Fibroblast of skin of back (primary cell): Measurements from ENCODE around the gene PCDHB16. TPM values are rescaled to one million over a fixed set of nuclear protein-coding genes. Genes with fewer than 3 reads are reported as not detected.
A peak's percentile ranks its signal among the peaks of the same experiment; 100 is the strongest.
"Not testable (repeated sequence)": the region's sequence is repeated elsewhere in the genome, so short reads cannot be mapped to it uniquely, and the experiment has no call there.

Experiments
- DNase-seq: peaks from one replicate; pipeline ENCODE4 v3.0.0-alpha.2; 2013
- polyA plus RNA-seq, 2 experiments: library from polyadenylated mRNA; unstranded; fragments of 120-200 nt; gene quantifications; one replicate each; pipeline ENCODE4 v1.2.1, GENCODE V29; 2013; ENCODE audit not compliant: insufficient read length in 2 of 2

Gene PCDHB16
- polyA plus RNA-seq (2013, experiment 1 of 2; ENCODE audit: insufficient read length): 0.38 TPM
- 0.66 TPM for polyA plus RNA-seq (2013, experiment 2 of 2; ENCODE audit: insufficient read length)

DNA sequence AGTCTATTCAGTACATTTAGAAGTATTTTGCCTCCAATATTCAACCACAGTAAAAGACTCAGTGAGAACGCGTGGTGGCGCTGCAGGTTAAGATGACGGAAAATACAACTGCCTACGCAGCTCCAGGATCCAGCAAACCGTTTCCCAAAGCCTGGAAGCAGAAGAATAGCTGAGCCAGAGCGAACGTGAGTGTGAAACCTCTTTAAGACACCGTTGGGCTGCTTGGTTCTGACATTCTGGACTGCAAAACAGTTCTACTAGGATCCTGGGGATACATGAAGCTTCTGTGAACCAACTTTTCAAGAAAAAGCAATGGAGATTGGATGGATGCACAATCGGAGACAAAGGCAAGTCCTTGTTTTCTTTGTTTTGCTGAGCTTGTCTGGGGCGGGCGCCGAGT lies at the start of gene PCDHB16:
TSS of gene PCDHB16 (plus strand) at position 140 of the 400 bp plus-strand sequence. CDS start at position 313, 173 bp downstream.
- DNase-seq: peak; percentile 25

- peak; percentile 6 for DNase-seq
These were observed 47.0 kb upstream of the PCDHB16 start, which contains the start of gene PCDHB5 for GRCh38 chr5:141135030-141135717. Gene PCDHB5 (plus strand): TSS chr5:141135206. CDS start chr5:141135435, 229 bp downstream.

- no peak for DNase-seq
These were observed 46.4 kb upstream of the PCDHB16 start for GRCh38 chr5:141135718-141136266.

DNA sequence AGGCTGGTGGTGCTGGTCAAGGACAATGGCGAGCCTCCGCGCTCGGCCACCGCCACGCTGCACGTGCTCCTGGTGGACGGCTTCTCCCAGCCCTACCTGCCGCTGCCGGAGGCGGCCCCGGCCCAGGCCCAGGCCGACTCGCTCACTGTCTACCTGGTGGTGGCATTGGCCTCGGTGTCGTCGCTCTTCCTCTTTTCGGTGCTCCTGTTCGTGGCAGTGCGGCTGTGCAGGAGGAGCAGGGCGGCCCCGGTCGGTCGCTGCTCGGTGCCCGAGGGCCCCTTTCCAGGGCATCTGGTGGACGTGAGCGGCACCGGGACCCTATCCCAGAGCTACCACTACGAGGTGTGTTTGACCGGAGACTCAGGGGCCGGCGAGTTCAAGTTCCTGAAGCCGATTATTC lies 44.8 kb upstream of the PCDHB16 start:
- DNase-seq: not testable (repeated sequence)

DNA sequence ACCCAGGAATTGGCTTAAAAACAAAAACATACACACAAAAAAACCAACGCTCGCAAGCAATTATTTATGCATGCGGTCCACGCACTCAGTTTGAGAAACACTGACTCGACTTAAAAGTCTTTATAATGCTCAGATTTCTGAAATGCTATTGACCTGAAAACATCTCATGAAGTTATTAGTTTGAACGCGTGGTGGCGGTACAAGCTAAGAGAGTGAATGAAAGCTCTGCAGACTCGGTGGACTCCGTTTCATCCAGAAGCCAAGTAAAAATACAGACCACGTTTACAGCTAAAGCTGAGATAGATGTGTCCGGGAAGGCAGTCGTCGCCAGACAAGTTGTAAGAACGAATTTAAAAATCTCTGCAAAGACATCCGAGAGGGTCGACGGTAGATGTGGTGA lies 32.4 kb upstream of the PCDHB16 start, which contains the start of gene PCDHB6:
TSS of gene PCDHB6 (plus strand) at position 246 of the 400 bp plus-strand sequence. CDS start 201 bp downstream, outside the sequence.
- peak; percentile 6 for DNase-seq

DNA sequence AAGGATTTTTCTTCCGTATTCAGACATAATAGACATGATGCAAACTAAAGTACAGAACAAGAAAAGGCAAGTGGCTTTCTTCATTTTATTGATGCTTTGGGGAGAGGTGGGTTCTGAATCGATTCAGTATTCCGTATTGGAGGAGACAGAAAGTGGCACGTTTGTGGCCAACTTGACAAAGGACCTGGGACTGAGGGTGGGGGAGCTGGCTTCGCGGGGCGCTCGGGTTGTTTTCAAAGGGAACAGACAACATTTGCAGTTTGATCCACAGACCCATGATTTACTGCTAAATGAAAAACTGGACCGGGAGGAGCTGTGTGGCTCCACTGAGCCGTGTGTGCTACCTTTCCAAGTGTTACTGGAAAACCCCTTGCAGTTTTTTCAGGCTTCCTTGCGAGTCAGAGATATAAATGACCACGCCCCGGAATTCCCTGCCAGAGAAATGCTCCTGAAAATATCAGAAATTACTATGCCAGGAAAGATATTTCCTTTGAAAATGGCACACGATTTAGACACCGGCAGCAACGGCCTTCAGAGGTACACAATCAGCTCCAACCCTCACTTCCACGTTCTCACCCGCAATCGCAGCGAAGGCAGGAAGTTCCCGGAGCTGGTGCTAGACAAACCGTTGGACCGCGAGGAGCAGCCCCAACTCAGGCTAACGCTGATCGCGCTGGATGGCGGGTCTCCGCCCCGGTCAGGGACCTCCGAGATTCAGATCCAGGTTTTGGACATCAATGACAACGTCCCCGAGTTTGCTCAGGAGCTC lies 31.8 kb upstream of the PCDHB16 start:
- no peak for DNase-seq

DNA sequence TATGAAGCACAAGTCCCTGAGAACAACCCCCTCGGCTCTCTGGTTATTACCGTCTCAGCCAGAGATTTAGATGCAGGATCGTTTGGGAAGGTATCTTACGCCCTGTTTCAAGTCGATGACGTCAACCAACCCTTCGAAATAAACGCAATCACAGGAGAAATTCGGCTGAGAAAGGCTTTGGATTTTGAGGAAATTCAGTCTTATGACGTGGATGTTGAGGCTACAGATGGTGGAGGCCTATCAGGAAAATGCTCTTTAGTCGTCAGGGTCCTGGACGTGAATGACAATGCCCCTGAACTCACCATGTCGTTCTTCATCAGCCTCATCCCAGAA lies 31.2 kb upstream of the PCDHB16 start:
- no peak for DNase-seq

GRCh38 chr5:141151632-141152031 lies 30.6 kb upstream of the PCDHB16 start:
- not testable (repeated sequence) for DNase-seq

- DNase-seq: not testable (repeated sequence)
These were observed 30.1 kb upstream of the PCDHB16 start for GRCh38 chr5:141152096-141152495.

DNA sequence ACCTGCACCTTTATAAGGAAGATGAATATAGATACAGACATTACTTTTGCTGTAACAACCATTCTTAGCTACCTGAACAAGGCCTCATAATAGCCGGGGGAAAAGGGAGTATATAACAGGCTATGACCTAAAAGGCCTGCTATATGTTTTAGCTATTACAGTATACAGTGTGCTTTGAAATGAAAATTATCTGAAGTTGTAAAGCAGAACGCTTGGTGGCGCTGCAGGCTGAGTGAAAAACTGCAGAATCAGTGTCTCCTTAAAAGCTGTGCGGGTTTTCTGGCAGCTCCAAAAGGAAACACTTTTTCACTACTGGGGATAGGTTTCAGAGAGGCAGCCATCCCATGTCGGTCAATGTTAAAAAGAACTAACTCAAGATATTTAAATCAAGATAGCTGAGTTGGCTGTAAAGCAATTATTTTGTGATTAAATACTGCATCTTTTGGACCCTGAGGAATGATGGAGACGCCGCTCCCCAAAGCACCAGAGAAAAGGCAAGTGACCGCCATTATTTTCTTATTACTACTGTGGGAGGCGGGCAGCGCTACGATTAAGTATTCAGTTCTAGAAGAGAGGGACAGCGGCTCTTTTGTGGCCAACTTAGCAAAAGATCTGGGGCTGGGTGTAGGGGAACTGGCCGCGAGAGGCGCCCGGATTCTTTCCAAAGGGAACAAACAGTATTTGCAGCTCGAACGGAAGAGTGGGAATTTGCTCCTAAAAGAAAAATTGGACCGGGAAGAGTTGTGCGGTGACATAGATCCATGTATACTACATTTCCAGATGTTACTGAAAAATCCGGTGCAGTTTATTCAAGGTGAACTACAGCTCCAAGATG lies 26.4 kb upstream of the PCDHB16 start:
- DNase-seq: no peak

DNA sequence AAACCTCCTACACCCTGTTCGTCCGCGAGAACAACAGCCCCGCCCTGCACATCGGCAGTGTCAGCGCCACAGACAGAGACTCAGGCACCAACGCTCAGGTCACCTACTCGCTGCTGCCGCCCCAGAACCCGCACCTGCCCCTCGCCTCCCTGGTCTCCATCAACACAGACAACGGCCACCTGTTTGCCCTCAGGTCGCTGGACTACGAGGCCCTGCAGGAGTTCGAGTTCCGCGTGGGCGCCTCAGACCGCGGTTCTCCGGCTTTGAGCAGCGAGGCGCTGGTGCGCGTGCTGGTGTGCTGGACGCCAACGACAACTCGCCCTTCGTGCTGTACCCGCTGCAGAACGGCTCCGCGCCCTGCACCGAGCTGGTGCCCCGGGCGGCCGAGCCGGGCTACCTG lies 24.8 kb upstream of the PCDHB16 start:
- not testable (repeated sequence) for DNase-seq

GRCh38 chr5:141157901-141158300 lies 24.3 kb upstream of the PCDHB16 start:
- DNase-seq: not testable (repeated sequence)

DNA sequence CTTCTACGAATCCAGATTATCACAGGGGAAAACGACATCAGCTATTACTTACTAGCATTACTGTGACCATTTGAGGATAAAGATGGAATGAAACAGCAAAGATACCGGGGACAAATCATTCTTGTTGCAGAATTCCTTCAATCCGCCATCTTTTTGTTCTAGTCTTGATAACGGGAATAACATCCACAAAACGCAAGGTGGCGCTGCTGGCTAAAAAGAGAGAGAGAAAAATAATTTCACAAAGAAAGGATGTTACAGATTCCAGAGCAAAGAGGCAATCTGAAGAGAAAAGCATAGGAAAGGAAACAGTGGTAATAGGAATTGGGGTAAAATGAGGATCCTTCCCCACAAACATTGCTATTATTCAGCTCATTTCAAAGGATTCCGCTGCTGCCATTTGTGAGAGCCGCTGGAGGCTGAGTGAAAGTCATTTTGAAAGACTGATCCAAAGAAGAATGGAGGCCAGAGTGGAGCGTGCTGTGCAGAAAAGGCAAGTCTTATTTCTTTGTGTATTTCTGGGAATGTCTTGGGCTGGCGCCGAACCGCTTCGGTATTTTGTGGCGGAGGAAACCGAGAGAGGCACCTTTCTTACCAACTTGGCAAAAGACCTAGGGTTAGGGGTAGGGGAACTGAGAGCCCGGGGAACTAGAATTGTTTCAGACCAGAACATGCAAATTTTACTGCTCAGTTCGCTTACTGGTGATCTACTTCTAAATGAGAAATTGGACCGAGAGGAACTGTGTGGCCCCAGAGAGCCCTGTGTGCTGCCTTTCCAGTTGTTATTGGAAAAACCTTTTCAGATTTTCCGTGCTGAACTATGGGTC lies 9.6 kb upstream of the PCDHB16 start, which contains the start of gene PCDHB7:
TSS of gene PCDHB7 (plus strand) at position 264 of the 824 bp plus-strand sequence. CDS start at position 456, 192 bp downstream.
- DNase-seq: peak; percentile 31

DNA sequence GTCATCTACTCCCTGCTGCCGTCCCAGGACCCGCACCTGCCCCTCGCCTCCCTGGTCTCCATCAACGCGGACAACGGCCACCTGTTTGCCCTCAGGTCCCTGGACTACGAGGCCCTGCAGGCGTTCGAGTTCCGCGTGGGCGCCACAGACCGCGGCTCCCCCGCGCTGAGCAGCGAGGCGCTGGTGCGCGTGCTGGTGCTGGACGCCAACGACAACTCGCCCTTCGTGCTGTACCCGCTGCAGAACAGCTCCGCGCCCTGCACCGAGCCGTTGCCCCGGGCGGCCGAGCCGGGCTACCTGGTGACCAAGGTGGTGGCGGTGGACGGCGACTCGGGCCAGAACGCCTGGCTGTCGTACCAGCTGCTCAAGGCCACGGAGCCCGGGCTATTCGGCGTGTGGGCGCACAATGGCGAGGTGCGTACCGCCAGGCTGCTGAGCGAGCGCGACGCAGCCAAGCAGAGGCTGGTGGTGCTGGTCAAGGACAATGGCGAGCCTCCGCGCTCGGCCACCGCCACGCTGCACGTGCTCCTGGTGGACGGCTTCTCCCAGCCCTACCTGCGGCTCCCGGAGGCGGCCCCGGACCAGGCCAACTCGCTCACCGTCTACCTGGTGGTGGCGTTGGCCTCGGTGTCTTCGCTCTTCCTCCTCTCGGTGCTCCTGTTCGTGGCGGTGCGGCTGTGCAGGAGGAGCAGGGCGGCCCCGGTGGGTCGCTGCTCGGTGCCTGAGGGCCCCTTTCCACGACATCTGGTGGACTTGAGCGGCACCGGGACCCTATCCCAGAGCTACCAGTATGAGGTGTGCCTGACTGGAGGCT lies 7.7 kb upstream of the PCDHB16 start:
- not testable (repeated sequence) for DNase-seq

DNA sequence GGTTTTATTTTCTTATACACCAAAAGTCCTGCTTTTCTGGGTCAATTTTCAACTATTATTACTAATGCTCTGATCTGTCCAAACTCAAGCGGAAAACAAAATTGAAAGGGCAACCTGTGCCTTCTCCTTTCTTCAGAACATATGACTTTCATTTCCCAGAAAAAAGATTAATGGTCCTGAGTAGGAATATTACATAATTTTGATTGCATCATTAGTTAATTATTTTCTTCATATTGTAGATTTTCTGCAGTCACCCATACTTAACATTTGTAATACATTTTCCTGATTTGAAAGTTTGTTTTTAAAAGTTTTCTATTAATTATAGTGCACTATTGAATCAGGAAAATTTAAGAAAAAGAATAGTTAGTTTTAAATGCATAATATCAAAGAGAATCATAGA lies 6.3 kb upstream of the PCDHB16 start:
- no peak for DNase-seq

DNA sequence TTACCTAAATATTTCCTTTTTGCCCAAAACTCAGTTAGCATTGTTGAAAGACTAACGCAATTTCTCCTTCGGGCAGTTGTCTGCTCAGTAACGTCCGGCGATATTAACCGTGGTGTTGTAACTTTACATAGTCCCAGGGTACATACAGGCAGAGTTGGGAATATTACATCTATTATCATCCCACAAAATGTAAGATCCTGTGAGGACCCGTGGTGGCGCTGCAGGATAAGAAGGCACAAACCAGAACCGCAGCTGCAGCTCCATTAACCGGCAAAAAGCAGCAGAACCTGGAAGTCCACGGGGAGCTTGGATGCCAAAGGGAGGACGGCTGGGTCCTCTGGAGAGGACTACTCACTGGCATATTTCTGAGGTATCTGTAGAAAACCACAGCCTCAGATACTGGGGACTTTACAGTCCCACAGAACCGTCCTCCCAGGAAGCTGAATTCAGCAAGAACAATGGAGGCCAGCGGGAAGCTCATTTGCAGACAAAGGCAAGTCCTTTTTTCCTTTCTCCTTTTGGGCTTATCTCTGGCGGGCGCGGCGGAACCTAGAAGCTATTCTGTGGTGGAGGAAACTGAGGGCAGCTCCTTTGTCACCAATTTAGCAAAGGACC lies 4.5 kb upstream of the PCDHB16 start, which contains the start of gene PCDHB8:
TSS of gene PCDHB8 (plus strand) at position 214 of the 615 bp plus-strand sequence. CDS start at position 459, 245 bp downstream.
- not testable (repeated sequence) for DNase-seq

DNA sequence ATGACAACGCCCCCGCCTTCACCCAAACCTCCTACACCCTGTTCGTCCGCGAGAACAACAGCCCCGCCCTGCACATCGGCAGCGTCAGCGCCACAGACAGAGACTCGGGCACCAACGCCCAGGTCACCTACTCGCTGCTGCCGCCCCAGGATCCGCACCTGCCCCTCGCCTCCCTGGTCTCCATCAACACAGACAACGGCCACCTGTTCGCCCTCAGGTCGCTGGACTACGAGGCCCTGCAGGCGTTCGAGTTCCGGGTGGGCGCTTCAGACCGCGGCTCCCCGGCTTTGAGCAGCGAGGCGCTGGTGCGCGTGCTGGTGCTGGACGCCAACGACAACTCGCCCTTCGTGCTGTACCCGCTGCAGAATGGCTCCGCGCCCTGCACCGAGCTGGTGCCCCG lies 2.8 kb upstream of the PCDHB16 start:
- not testable (repeated sequence) for DNase-seq

GRCh38 chr5:141179876-141180275 lies 2.3 kb upstream of the PCDHB16 start:
- not testable (repeated sequence) for DNase-seq

DNA sequence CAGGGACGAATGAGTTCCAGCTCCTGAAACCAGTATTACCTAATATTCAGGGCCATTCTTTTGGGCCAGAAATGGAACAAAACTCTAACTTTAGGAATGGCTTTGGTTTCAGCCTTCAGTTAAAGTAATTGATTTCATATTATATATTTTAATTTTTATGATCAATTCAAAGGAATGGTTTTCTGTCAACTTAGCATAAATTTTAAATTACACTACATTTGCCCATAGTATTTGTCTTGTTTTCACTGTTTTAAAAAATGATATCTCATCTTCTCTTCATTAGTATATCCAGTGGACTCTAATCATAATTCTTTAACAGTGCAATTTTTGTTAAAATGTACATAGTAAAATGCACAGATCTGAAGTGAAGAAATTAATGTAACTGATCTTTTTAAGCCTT lies 1.9 kb upstream of the PCDHB16 start:
- no peak for DNase-seq
